Measurements from ENCODE around the gene DBNDD1.

DNA sequence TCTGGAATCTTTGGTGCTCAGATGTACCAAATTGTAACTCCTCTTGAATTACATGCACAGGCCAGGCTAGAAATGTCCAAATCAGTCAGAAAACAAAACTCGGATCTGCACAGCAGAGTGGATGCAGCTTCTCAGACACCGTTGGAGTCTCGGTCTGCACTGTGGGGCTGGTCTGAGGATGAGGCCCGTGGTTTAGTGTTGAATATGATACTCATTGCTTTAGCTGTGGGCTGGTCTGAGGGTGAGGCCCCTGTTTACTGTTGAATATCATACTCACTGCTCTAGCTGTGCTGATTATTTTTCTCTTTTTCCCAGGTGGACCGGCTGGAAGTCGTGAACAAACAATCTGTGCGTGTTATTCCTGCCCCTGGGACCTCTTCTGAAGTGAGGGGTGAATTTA lies 35.0 kb downstream of the DBNDD1 start:
- TF ChIP-seq, protein P1, sequence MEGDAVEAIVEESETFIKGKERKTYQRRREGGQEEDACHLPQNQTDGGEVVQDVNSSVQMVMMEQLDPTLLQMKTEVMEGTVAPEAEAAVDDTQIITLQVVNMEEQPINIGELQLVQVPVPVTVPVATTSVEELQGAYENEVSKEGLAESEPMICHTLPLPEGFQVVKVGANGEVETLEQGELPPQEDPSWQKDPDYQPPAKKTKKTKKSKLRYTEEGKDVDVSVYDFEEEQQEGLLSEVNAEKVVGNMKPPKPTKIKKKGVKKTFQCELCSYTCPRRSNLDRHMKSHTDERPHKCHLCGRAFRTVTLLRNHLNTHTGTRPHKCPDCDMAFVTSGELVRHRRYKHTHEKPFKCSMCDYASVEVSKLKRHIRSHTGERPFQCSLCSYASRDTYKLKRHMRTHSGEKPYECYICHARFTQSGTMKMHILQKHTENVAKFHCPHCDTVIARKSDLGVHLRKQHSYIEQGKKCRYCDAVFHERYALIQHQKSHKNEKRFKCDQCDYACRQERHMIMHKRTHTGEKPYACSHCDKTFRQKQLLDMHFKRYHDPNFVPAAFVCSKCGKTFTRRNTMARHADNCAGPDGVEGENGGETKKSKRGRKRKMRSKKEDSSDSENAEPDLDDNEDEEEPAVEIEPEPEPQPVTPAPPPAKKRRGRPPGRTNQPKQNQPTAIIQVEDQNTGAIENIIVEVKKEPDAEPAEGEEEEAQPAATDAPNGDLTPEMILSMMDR (IDR thresholded peaks at IDR 0.05; ENCODE audit: poor library complexity), result no peak
- TF ChIP-seq EZH2 (IDR thresholded peaks at IDR 0.05; ENCODE audit: borderline replicate concordance), result no peak

Measured in hepatocyte (in vitro differentiated cells).